ENCODE results near the gene CABP4. TPM values are rescaled to one million over a fixed set of nuclear protein-coding genes. Genes with fewer than 3 reads are reported as not detected.
"Not testable (repeated sequence)": the region's sequence is repeated elsewhere in the genome, so short reads cannot be mapped to it uniquely, and the experiment has no call there.

CABP4 gene
- total RNA-seq, 1 donor from 2014 or later, result 1.4 TPM

DNA sequence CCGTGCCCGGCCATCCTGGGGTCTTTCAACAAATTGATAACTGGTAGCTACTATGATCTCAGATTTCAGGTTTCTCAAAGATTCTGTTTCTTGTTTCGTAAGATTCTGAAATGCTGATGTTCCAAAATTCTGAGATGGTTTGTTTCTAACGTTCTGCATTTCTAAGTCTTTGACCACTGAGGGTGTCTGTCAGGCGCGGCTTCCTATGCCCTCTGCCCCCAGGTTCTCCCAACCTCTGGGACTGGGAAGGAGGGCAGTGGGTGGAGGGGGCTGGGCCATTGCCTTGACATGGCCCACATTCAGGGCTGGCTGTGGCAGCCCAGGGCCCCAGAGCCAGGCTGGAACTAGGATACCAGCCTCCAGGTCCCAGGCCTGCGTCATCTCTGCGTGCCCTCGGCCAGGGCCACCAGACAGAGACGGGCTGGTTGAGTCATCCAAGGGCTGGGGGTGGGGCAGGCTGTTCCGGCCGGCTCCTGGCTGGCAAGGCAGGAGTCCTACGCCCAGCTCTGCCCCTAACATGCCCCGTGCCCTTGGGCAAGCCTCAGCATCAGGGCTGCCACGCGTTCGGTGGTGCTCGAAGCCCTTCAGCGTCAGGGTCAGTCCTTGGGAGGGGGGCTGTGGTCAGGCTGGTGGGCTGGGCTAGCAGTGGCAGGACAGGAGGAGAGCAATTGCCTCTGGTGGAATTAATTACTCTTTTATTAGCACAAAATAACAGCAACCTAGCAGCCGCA, 8.7 kb downstream of the CABP4 start:
- TF ChIP-seq CTCF (IDR thresholded peaks at IDR 0.05; ENCODE audit: borderline replicate concordance), result no peak
- peak overlapping the region; percentile 75 for H3K4me3 ChIP-seq
- H3K9me3 ChIP-seq (replicated peaks), result no peaks in the 10 kb centered on the region
- peaks cover 42% of the 10 kb centered on the region for H3K4me1 ChIP-seq
- intact Hi-C loops (cut with micrococcal nuclease), result no loop called here
- H3K27ac ChIP-seq (replicated peaks), result peak overlapping the region; percentile 95
- H3K27me3 ChIP-seq (ENCODE audit: low read depth), result no peaks in the 10 kb centered on the region
- DNase-seq, result peak; percentile 45
- H3K36me3 ChIP-seq, result no peaks in the 10 kb centered on the region

DNA sequence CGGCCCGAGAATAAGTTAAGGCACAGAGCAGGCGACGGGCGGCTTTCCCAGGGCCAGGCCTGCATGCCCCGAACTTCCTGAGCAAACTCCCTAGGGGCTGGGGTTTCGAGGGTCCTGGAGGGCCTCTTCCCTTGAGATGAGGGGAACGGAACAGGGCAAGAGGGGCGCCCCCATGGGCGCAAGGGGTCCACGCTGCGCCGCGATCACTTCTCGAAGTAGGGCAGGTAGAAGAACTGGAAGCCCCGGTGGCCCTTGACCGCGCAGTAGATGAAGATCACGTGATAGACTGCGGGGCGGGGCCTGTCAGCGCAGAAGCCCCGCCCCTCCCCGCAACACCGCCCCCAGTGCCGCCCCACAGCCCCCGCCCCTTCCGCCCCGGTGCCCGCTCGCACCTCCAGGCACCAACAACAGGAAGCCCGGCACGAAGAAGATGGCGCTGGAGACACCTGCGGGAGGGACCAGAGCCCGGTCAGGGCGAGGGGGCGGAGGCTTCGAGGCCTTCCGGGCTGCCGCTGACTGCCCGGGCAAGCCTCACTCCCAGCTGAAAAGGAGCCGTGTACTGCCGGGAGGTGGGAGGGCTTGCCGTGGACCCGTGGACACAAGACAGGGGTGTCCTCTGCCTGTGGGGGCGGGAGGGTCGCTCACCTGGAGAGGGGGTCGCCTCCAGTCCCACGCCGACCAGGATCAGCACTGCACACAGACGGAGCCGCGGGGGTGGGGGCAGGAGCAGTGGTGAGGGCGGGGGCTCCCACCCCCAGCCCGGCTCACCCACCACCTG, 9.4 kb downstream of the CABP4 start:
- H3K27me3 ChIP-seq (ENCODE audit: low read depth), result no peaks in the 10 kb centered on the region
- no peak for TF ChIP-seq CTCF (IDR thresholded peaks at IDR 0.05; ENCODE audit: borderline replicate concordance)
- intact Hi-C loops (cut with micrococcal nuclease), result no loop called here
- no peaks in the 10 kb centered on the region for H3K36me3 ChIP-seq
- DNase-seq, result peak; percentile 87
- peak overlapping the region; percentile 95 for H3K27ac ChIP-seq (replicated peaks)
- H3K4me1 ChIP-seq, result peaks cover 47% of the 10 kb centered on the region
- H3K9me3 ChIP-seq (replicated peaks), result no peaks in the 10 kb centered on the region
- peak overlapping the region; percentile 75 for H3K4me3 ChIP-seq

- peaks cover 51% of the 10 kb centered on the region for H3K4me1 ChIP-seq
Measured at GRCh38 chr11:67465189-67465510, 10.0 kb downstream of the CABP4 start.

DNA sequence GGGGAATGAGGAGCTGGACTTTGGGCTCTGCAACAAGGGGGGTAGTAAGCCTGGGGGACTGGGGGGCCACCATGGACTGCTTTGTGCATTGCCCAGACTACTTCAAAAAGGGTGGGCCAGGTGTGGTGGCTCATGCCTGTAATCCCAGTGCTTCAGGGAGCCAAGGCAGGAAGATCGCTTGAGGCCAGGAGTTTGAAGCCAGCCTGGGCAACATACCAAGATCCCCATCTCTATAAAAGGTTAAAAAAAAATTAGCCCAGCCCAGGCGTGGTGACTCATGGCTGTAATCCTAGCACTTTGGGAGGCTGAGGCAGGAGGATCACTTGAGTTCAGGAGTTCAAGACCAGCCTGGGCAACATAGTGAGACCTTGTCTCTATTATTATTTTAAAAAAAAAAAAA, 10.4 kb downstream of the CABP4 start:
- H3K27me3 ChIP-seq (ENCODE audit: low read depth); DNase-seq; H3K9me3 ChIP-seq (replicated peaks); H3K36me3 ChIP-seq; intact Hi-C loops (cut with micrococcal nuclease): not testable (repeated sequence)
- H3K4me3 ChIP-seq, result peak overlapping the region; percentile 75
- peaks cover 51% of the 10 kb centered on the region for H3K4me1 ChIP-seq
- H3K27ac ChIP-seq (replicated peaks), result peak overlapping the region; percentile 95

More at GRCh38 chr11:67465189-67465510, 10.0 kb downstream of the CABP4 start:
- Histone ChIP-seq H3K4me3 (peak overlapping the region; percentile 75), H3K27me3 (ENCODE audit: low read depth) (no peaks in the 10 kb centered on the region), H3K9me3 (replicated peaks) (no peaks in the 10 kb centered on the region), H3K27ac (replicated peaks) (peak overlapping the region; percentile 95), H3K36me3 (no peaks in the 10 kb centered on the region)
- no peak for DNase-seq
- no peak for TF ChIP-seq CTCF (IDR thresholded peaks at IDR 0.05; ENCODE audit: borderline replicate concordance)
- intact Hi-C loops (cut with micrococcal nuclease), result no loop called here

DNA sequence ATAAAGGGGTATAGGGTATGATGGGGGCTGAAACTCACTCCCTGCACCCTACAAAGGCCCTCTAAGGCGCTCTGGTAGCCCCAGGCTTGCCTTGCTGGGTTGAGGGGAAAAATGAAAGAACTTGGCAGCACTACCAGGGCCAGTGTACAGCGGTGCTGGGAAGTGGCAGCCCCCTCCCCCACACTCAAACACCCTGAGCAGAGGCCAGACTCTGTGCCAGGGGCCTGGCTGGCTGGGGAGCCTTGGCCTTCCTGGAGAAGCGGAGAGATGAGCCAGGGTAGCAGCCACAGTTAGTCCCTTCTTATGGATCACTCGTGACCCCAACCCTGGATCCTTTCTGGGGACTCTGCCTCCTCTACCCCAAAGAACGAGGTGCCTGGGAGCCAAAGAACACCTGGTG, 11.2 kb downstream of the CABP4 start:
- peaks cover 51% of the 10 kb centered on the region for H3K4me1 ChIP-seq
- H3K27ac ChIP-seq (replicated peaks), result peak overlapping the region; percentile 1
- intact Hi-C loops (cut with micrococcal nuclease), result no loop called here

More for the DNA sequence above, 11.2 kb downstream of the CABP4 start:
- no peak for TF ChIP-seq CTCF (IDR thresholded peaks at IDR 0.05; ENCODE audit: borderline replicate concordance)
- H3K4me3 ChIP-seq, result no peak overlapping the region
- no peaks in the 10 kb centered on the region for H3K9me3 ChIP-seq (replicated peaks)
- H3K36me3 ChIP-seq, result no peaks in the 10 kb centered on the region
- no peak for DNase-seq
- no peaks in the 10 kb centered on the region for H3K27me3 ChIP-seq (ENCODE audit: low read depth)
